CD1c-positive myeloid dendritic cell (primary cell): ENCODE measurements around the gene SLC22A12.

ENCODE experiments used
- DNase-seq: peaks from one replicate; pipeline ENCODE4 v3.0.0-alpha.2; 2016; ENCODE audit errors: extremely low spot score

Gene SLC22A12

GRCh38 chr11:64605656-64606585, 14.9 kb downstream of the SLC22A12 start:
- DNase-seq = no peak

GRCh38 chr11:64606796-64607380, 15.9 kb downstream of the SLC22A12 start:
- no peak for DNase-seq

GRCh38 chr11:64607381-64607985, 16.5 kb downstream of the SLC22A12 start:
- no peak for DNase-seq

GRCh38 chr11:64608046-64608445, 17.0 kb downstream of the SLC22A12 start:
- no peak for DNase-seq

GRCh38 chr11:64608636-64609035, 17.6 kb downstream of the SLC22A12 start:
- DNase-seq = no peak

GRCh38 chr11:64609436-64610047, 18.5 kb downstream of the SLC22A12 start:
- no peak for DNase-seq

- DNase-seq = no peak
Observed at GRCh38 chr11:64610596-64610995, 19.6 kb downstream of the SLC22A12 start.

GRCh38 chr11:64611176-64611575, 20.2 kb downstream of the SLC22A12 start:
- DNase-seq = no peak

- DNase-seq = peak; percentile 44
Observed at GRCh38 chr11:64611869-64612646, 21.0 kb downstream of the SLC22A12 start.

GRCh38 chr11:64613648-64614047, 22.6 kb downstream of the SLC22A12 start:
- DNase-seq = no peak

- peak; percentile 24 for DNase-seq
Observed at GRCh38 chr11:64614917-64615316, 23.9 kb downstream of the SLC22A12 start.

GRCh38 chr11:64616817-64617216, 25.8 kb downstream of the SLC22A12 start:
- no peak for DNase-seq

- no peak for DNase-seq
Observed at GRCh38 chr11:64619196-64619595, 28.2 kb downstream of the SLC22A12 start.

- no peak for DNase-seq
Observed at GRCh38 chr11:64619811-64620380, 28.9 kb downstream of the SLC22A12 start.

- no peak for DNase-seq
Observed at GRCh38 chr11:64620381-64620971, 29.5 kb downstream of the SLC22A12 start.

GRCh38 chr11:64621283-64622019, 30.4 kb downstream of the SLC22A12 start:
- no peak for DNase-seq

- no peak for DNase-seq
Observed at GRCh38 chr11:64622681-64623080, 31.7 kb downstream of the SLC22A12 start.

- peak; percentile 80 for DNase-seq
Observed at GRCh38 chr11:64624883-64625481, 34.0 kb downstream of the SLC22A12 start.

- no peak for DNase-seq
Observed at GRCh38 chr11:64626637-64627036, 35.6 kb downstream of the SLC22A12 start.

GRCh38 chr11:64627371-64627770, 36.4 kb downstream of the SLC22A12 start:
- no peak for DNase-seq
